SK-N-SH (cell line): ENCODE results near the gene SATL1. TPM values are rescaled to one million over a fixed set of nuclear protein-coding genes. Genes with fewer than 3 reads are reported as not detected.

ENCODE experiments used
- CTCF ChIA-PET: fragments of 300-600, 350-600 bp; formaldehyde crosslinking; extraction: SDS; loops from one replicate; lab custom pipeline; 2021; lab: Yijun Ruan, JAX
- POLR2A ChIA-PET: fragments of 350-600 bp; sonication (Branson Sonifier 250); formaldehyde crosslinking; extraction: SDS; loops from one replicate; lab custom pipeline; 2020; ENCODE audit warnings: antibody characterized with exemption, inconsistent platforms; lab: Yijun Ruan, JAX
- DNase-seq: peaks from one replicate; pipeline ENCODE4 v3.0.0; 2012
- H2AFZ ChIP-seq: fragments of 200-600 bp; sonication (generic); 2 replicates; pipeline ENCODE4 v1.8.1; 2016; ENCODE audit warnings: antibody characterized with exemption, mild to moderate bottlenecking, low read depth
- H3F3A ChIP-seq: fragments of 200-600 bp; sonication (generic); replicated peaks from 2 replicates; pipeline ENCODE3; 2016; ENCODE audit warnings: antibody characterized with exemption, mild to moderate bottlenecking; ENCODE audit not compliant: insufficient read depth
- H3K27ac ChIP-seq, 2 experiments: fragments of 200-500 bp in 1 of 2; fragments of 200-600 bp in 1 of 2; sonication (Bioruptor generic) in 1 of 2; sonication (generic), shearing (Covaris generic) in 1 of 2; 2 replicates each; pipeline versions ENCODE4 v1.5.1 to v1.6.1; 2014 to 2016; ENCODE audit warnings: low read depth in 2 of 2, inconsistent platforms in 1 of 2, low read length in 1 of 2, mild to moderate bottlenecking in 1 of 2, mixed read lengths in 1 of 2
- H3K27me3 ChIP-seq: fragments of 200-600 bp; sonication (generic), shearing (Covaris generic); 2 replicates; pipeline ENCODE4 v1.6.1; 2016; ENCODE audit warnings: mixed run types; ENCODE audit not compliant: insufficient read depth
- H3K36me3 ChIP-seq, 2 experiments: fragments of 200-500 bp in 1 of 2; fragments of 200-600 bp in 1 of 2; sonication (Bioruptor generic) in 1 of 2; sonication (generic) in 1 of 2; replicated peaks in 1 of 2; 2 replicates each; pipeline versions ENCODE3 to v1.5.1; 2014 to 2016; ENCODE audit warnings: low read length in 1 of 2, mild to moderate bottlenecking in 1 of 2; ENCODE audit not compliant: insufficient read depth in 2 of 2, control insufficient read depth in 1 of 2
- H3K4me1 ChIP-seq, 2 experiments: fragments of 200-500 bp in 1 of 2; fragments of 200-600 bp in 1 of 2; sonication (Bioruptor generic) in 1 of 2; sonication (generic), shearing (Covaris generic) in 1 of 2; 2 replicates each; pipeline versions ENCODE4 v1.5.1 to v1.6.1; 2014 to 2016; ENCODE audit warnings: low read depth in 1 of 2, low read length in 1 of 2, mixed run types in 1 of 2; ENCODE audit not compliant: insufficient read depth in 2 of 2, control insufficient read depth in 1 of 2
- H3K4me2 ChIP-seq: fragments of 200-600 bp; sonication (generic), shearing (Covaris generic); 2 replicates; pipeline ENCODE4 v1.6.1; 2017; ENCODE audit warnings: mixed run types
- H3K4me3 ChIP-seq, 2 experiments: fragments of 200-500 bp in 1 of 2; fragments of 200-600 bp in 1 of 2; sonication (Bioruptor generic) in 1 of 2; sonication (generic), shearing (Covaris generic) in 1 of 2; 2 replicates each; pipeline versions ENCODE4 v1.5.1 to v1.8.1; 2014 to 2016; ENCODE audit warnings: low read depth in 2 of 2, inconsistent platforms in 1 of 2, low read length in 1 of 2, mild to moderate bottlenecking in 1 of 2, mixed read lengths in 1 of 2, moderate library complexity in 1 of 2
- H3K79me2 ChIP-seq: fragments of 200-600 bp; sonication (generic); 2 replicates; pipeline ENCODE4 v1.8.1; 2017; ENCODE audit warnings: mild to moderate bottlenecking; ENCODE audit not compliant: insufficient read depth
- H3K9ac ChIP-seq: fragments of 200-600 bp; sonication (generic); 2 replicates; pipeline ENCODE4 v1.6.1; 2017; ENCODE audit warnings: mixed run types
- H3K9me2 ChIP-seq: fragments of 200-600 bp; sonication (generic); 2 replicates; pipeline ENCODE4 v1.6.1; 2017; ENCODE audit warnings: mixed run types
- H3K9me3 ChIP-seq: fragments of 200-600 bp; sonication (generic); 2 replicates; pipeline ENCODE4 v1.6.1; 2017; ENCODE audit warnings: mixed run types, mild to moderate bottlenecking, moderate library complexity
- H4K20me1 ChIP-seq: fragments of 200-600 bp; sonication (generic); 2 replicates; pipeline ENCODE4 v1.6.1; 2017; ENCODE audit warnings: mild to moderate bottlenecking, mixed run types; ENCODE audit not compliant: insufficient read depth
- CTCF ChIP-seq: fragments of 200-600 bp; sonication (generic); IDR thresholded peaks from 2 replicates; pipeline ENCODE4 v1.6.1; 2017; ENCODE audit warnings: antibody characterized with exemption, mild to moderate bottlenecking, moderate library complexity
- ELF1 ChIP-seq: IDR thresholded peaks from 2 replicates; pipeline ENCODE4 v1.4.0; 2012
- EP300 ChIP-seq, 2 experiments: IDR thresholded peaks; 2 replicates each; pipeline versions ENCODE4 v1.4.0 to v1.6.1; 2012; ENCODE audit warnings: borderline replicate concordance in 1 of 2, low read depth in 1 of 2, low read length in 1 of 2
- FOSL2 ChIP-seq: IDR thresholded peaks from 2 replicates; pipeline ENCODE4 v1.4.0; 2012; ENCODE audit warnings: low read depth, mild to moderate bottlenecking, moderate library complexity, borderline replicate concordance
- MXI1 ChIP-seq: IDR thresholded peaks from 2 replicates; pipeline ENCODE4 v1.6.1; 2012; ENCODE audit warnings: mild to moderate bottlenecking, low read depth, low read length, improper control_type of control experiment
- NRF1 ChIP-seq: IDR thresholded peaks from 2 replicates; pipeline ENCODE4 v1.6.1; 2012; ENCODE audit warnings: low read depth, mild to moderate bottlenecking, low read length
- RAD21 ChIP-seq: IDR thresholded peaks from 2 replicates; pipeline ENCODE4 v1.6.1; 2012; ENCODE audit warnings: mild to moderate bottlenecking, low read length
- REST ChIP-seq: IDR thresholded peaks from 2 replicates; pipeline ENCODE4 v1.6.1; 2012; ENCODE audit warnings: mild to moderate bottlenecking, low read depth, low read length, moderate library complexity
- SIN3A ChIP-seq: IDR thresholded peaks from 2 replicates; pipeline ENCODE4 v1.6.1; 2012; ENCODE audit warnings: low read depth, mild to moderate bottlenecking, low read length, moderate library complexity, borderline replicate concordance
- TAF1 ChIP-seq: IDR thresholded peaks from 2 replicates; pipeline ENCODE4 v1.6.1; 2012; ENCODE audit warnings: low read depth, mild to moderate bottlenecking, low read length, moderate library complexity, borderline replicate concordance
- TCF12 ChIP-seq: IDR thresholded peaks from 2 replicates; pipeline ENCODE4 v1.4.0; 2012
- TEAD4 ChIP-seq: IDR thresholded peaks from 2 replicates; pipeline ENCODE4 v1.4.0; 2012; ENCODE audit warnings: mild to moderate bottlenecking, borderline replicate concordance; ENCODE audit not compliant: insufficient read depth
- WGBS: methylation state at CpG from one replicate; pipeline ENCODE4 v1.1.6; 2017; ENCODE audit warnings: low lambda C conversion rate; 5-methylcytosine and 5-hydroxymethylcytosine counted together
- polyA plus RNA-seq, 3 experiments: library from polyadenylated mRNA; depleted of rRNA; stranded (reverse); fragments of >200 nt; gene quantifications; 2 replicates each; pipeline ENCODE4 v1.2.3, GENCODE V29; 2012

Gene SATL1
- polyA plus RNA-seq, 1 of the 3 experiments (the other 2 are of a cell fraction), result not detected

GRCh38 chrX:85203461-85203970 is 40.1 kb downstream of the SATL1 start:
- CTCF ChIA-PET, result no interaction called here

More at GRCh38 chrX:85203461-85203970, 40.1 kb downstream of the SATL1 start:
- H3K27ac ChIP-seq, result no peak overlapping the region
- H3K4me2 ChIP-seq, result no peak overlapping the region
- no peaks in the 10 kb centered on the region for H4K20me1 ChIP-seq
- H3K9me3 ChIP-seq, result no peaks in the 10 kb centered on the region
- no peaks in the 10 kb centered on the region for H3K79me2 ChIP-seq
- TF ChIP-seq RAD21 (no peak), EP300 (IDR thresholded peaks at IDR 0.05; ENCODE audit: borderline replicate concordance in 1 of 2, low read depth in 1 of 2, low read length in 1 of 2) (no peak), ELF1 (no peak), TEAD4 (no peak), NRF1 (no peak), MXI1 (no peak), SIN3A (no peak), TCF12 (no peak), FOSL2 (no peak), REST (no peak), CTCF (no peak), TAF1 (no peak)
- POLR2A ChIA-PET, result no interaction called here
- H3K4me1 ChIP-seq, result no peaks in the 10 kb centered on the region
- no peaks in the 10 kb centered on the region for H3K36me3 ChIP-seq
- no peaks in the 10 kb centered on the region for H3K27me3 ChIP-seq
- no peaks in the 10 kb centered on the region for H3K9me2 ChIP-seq
- DNase-seq, result no peak
- H3K9ac ChIP-seq, result no peak overlapping the region
- H3K4me3 ChIP-seq, result no peak overlapping the region
- H2AFZ ChIP-seq, result no peak overlapping the region
- H3F3A ChIP-seq, result no peaks in the 10 kb centered on the region
- WGBS, result 31% methylated on average over 5 of the region's 8 CpGs
